GM23338 (cell line): ENCODE results near the gene COX4I1. TPM values are rescaled to one million over a fixed set of nuclear protein-coding genes. Genes with fewer than 3 reads are reported as not detected.

Experiments used
- ATAC-seq: fragments of 200-7000 bp; cut with Tn5 transposase; 3 replicates; pipeline ENCODE4 v1.9.1; 2020
- DNase-seq: peaks from one replicate; pipeline ENCODE4 v3.0.0-alpha.2; 2015; ENCODE audit warnings: low spot score
- H2AFZ ChIP-seq: fragments of 200-600 bp; sonication (generic); 2 replicates; pipeline ENCODE4 v1.8.0; 2016; ENCODE audit warnings: antibody characterized with exemption, mild to moderate bottlenecking, moderate library complexity
- H3F3A ChIP-seq: fragments of 200-600 bp; sonication (generic); replicated peaks from 2 replicates; pipeline ENCODE4 v1.8.0; 2017; ENCODE audit warnings: antibody characterized with exemption, mixed run types, low read depth
- H3K27ac ChIP-seq: fragments of 200-600 bp; sonication (generic); 2 replicates; pipeline ENCODE4 v1.6.1; 2016; ENCODE audit warnings: low read depth
- H3K27me3 ChIP-seq: fragments of 200-600 bp; sonication (generic); 2 replicates; pipeline ENCODE4 v1.8.0; 2016; ENCODE audit warnings: mild to moderate bottlenecking, mixed run types, moderate library complexity; ENCODE audit not compliant: insufficient read depth
- H3K36me3 ChIP-seq: fragments of 200-600 bp; sonication (generic); 2 replicates; pipeline ENCODE4 v1.8.0; 2016; ENCODE audit warnings: mild to moderate bottlenecking; ENCODE audit not compliant: insufficient read depth
- H3K4me1 ChIP-seq: fragments of 200-600 bp; sonication (generic); 2 replicates; pipeline ENCODE4 v1.8.0; 2016; ENCODE audit warnings: mild to moderate bottlenecking, moderate library complexity; ENCODE audit not compliant: insufficient read depth
- H3K4me2 ChIP-seq: fragments of 200-600 bp; sonication (generic); 2 replicates; pipeline ENCODE4 v1.7.1; 2017; ENCODE audit warnings: mixed run types
- H3K4me3 ChIP-seq: fragments of 200-600 bp; sonication (generic); 2 replicates; pipeline ENCODE4 v1.6.1; 2016; ENCODE audit warnings: mixed run types
- H3K79me2 ChIP-seq: fragments of 200-600 bp; sonication (generic); replicated peaks from 2 replicates; pipeline ENCODE4 v1.8.0; 2017; ENCODE audit warnings: mild to moderate bottlenecking; ENCODE audit not compliant: insufficient read depth
- H3K9me2 ChIP-seq: fragments of 200-600 bp; sonication (generic); 2 replicates; pipeline ENCODE4 v1.8.0; 2017; ENCODE audit not compliant: insufficient read depth
- H4K20me1 ChIP-seq: fragments of 200-600 bp; sonication (generic); replicated peaks from 2 replicates; pipeline ENCODE4 v1.8.0; 2017; ENCODE audit warnings: mild to moderate bottlenecking; ENCODE audit not compliant: insufficient read depth
- H3K27ac Mint-ChIP-seq: 2 replicates; pipeline ENCODE4 v1.8.0; 2020; ENCODE audit warnings: inconsistent platforms, mild to moderate bottlenecking, moderate library complexity, mixed read lengths
- H3K27me3 Mint-ChIP-seq: 3 replicates; pipeline ENCODE4 v1.8.0; 2022; ENCODE audit warnings: low read depth, mild to moderate bottlenecking, moderate library complexity, mixed read lengths, inconsistent platforms; ENCODE audit not compliant: insufficient read depth, poor library complexity
- H3K36me3 Mint-ChIP-seq: 3 replicates; pipeline ENCODE4 v1.8.0; 2021; ENCODE audit warnings: low read depth, mild to moderate bottlenecking, inconsistent platforms, moderate library complexity, mixed read lengths
- H3K4me1 Mint-ChIP-seq: 3 replicates; pipeline ENCODE4 v1.8.0; 2020; ENCODE audit warnings: mild to moderate bottlenecking, inconsistent platforms, mixed read lengths
- H3K4me3 Mint-ChIP-seq: 3 replicates; pipeline ENCODE4 v1.8.0; 2021; ENCODE audit warnings: moderate library complexity, mild to moderate bottlenecking, inconsistent platforms, mixed read lengths
- H3K9me3 Mint-ChIP-seq: 3 replicates; pipeline ENCODE4 v1.8.0; 2020; ENCODE audit warnings: moderate library complexity, mild to moderate bottlenecking, inconsistent platforms, mixed read lengths
- CREB1 ChIP-seq: fragments of 250-450 bp; sonication (Bioruptor Pico); IDR thresholded peaks from 2 replicates; pipeline ENCODE4 v1.5.0; 2020; ENCODE audit warnings: low read depth, mild to moderate bottlenecking, moderate library complexity
- CTCF ChIP-seq, 2 experiments: fragments of 200-600 bp in 1 of 2; sonication (generic) in 1 of 2; conservative IDR thresholded peaks; 2 replicates each; pipeline versions ENCODE4 v1.5.1 to v1.6.1; 2016 to 2017; ENCODE audit warnings: antibody characterized with exemption in 2 of 2, low read depth in 2 of 2, mild to moderate bottlenecking in 2 of 2, moderate library complexity in 1 of 2
- EZH2 ChIP-seq: fragments of 200-600 bp; sonication (generic); IDR thresholded peaks from one replicate; pipeline ENCODE4 v1.8.0; 2017; ENCODE audit warnings: antibody characterized with exemption, mild to moderate bottlenecking, low read depth; ENCODE audit not compliant: unreplicated experiment
- JUNB ChIP-seq: IDR thresholded peaks from one replicate; pipeline ENCODE4 v1.6.1; 2016; ENCODE audit warnings: antibody characterized with exemption; ENCODE audit not compliant: unreplicated experiment
- REST ChIP-seq: IDR thresholded peaks from one replicate; pipeline ENCODE4 v1.6.1; 2018; ENCODE audit warnings: antibody characterized with exemption; ENCODE audit not compliant: unreplicated experiment
- ZNF114 ChIP-seq: fragments of 250-450 bp; sonication (Bioruptor Pico); IDR thresholded peaks from 2 replicates; pipeline ENCODE4 v1.5.0; 2020; ENCODE audit warnings: mild to moderate bottlenecking, moderate library complexity
- ZNF331 ChIP-seq: fragments of 250-450 bp; sonication (Bioruptor Pico); IDR thresholded peaks from 2 replicates; pipeline ENCODE4 v1.5.0; 2020; ENCODE audit warnings: low read depth, mild to moderate bottlenecking, moderate library complexity
- ZNF462 ChIP-seq: fragments of 250-450 bp; sonication (Bioruptor Pico); IDR thresholded peaks from 2 replicates; pipeline ENCODE4 v1.5.0; 2020; ENCODE audit warnings: mild to moderate bottlenecking, moderate library complexity
- polyA plus RNA-seq: library from polyadenylated mRNA; unstranded; fragments of >200 nt; fragmentation: Nextera tagmentation; extraction: Ambion mirVana; gene quantifications from 2 replicates; pipeline ENCODE4 v1.2.1, GENCODE V29; 2016
- total RNA-seq: library from RNA; depleted of rRNA; stranded (reverse); fragments of >200 nt; shearing (Covaris generic); gene quantifications from 2 replicates; pipeline ENCODE4 v1.2.3, GENCODE V29; 2014

COX4I1 gene
- total and polyA plus RNA-seq, 2 experiments from 2014 or later: 329 to 1,008 TPM

- no peak overlapping the region for H2AFZ ChIP-seq
- H3K9me3 Mint-ChIP-seq: no peaks in the 10 kb centered on the region; the same call in 2 of the 3 replicates
- H3K36me3 Mint-ChIP-seq: no peaks in the 10 kb centered on the region
- no peak overlapping the region for H3K4me3 ChIP-seq
- H3K4me1 Mint-ChIP-seq: peaks cover 8% of the 10 kb centered on the region
- DNase-seq (no peak), ATAC-seq (no peak)
- H3K4me1 ChIP-seq: no peaks in the 10 kb centered on the region
- TF ChIP-seq EZH2 (no peak), REST (no peak), CREB1 (CRISPR knock-in tag) (no peak), CTCF (conservative IDR thresholded peaks at IDR 0.05; ENCODE audit: low read depth in 2 of 2) (no peak), ZNF114 (CRISPR knock-in tag) (no peak), JUNB (no peak), ZNF462 (CRISPR knock-in tag) (no peak), ZNF331 (no peak)
- H3K4me2 ChIP-seq: no peak overlapping the region
- no peaks in the 10 kb centered on the region for H4K20me1 ChIP-seq
- no peaks in the 10 kb centered on the region for H3K27me3 ChIP-seq
- no peak overlapping the region for H3K27ac ChIP-seq
- no peaks in the 10 kb centered on the region for H3K79me2 ChIP-seq
- peaks cover 5% of the 10 kb centered on the region for H3K27me3 Mint-ChIP-seq
- H3K27ac Mint-ChIP-seq: no peak overlapping the region
- H3K4me3 Mint-ChIP-seq: no peak overlapping the region
- no peaks in the 10 kb centered on the region for H3F3A ChIP-seq
- H3K9me2 ChIP-seq: no peaks in the 10 kb centered on the region
- no peaks in the 10 kb centered on the region for H3K36me3 ChIP-seq
These were observed 47.5 kb downstream of the COX4I1 start for GRCh38 chr16:85847036-85847435.
